ENCODE data around the gene ZNF830. TPM values are rescaled to one million over a fixed set of nuclear protein-coding genes. Genes with fewer than 3 reads are reported as not detected.

Gene ZNF830
- total RNA-seq, 1 experiment from 2014 or later, result 11.1 TPM

DNA sequence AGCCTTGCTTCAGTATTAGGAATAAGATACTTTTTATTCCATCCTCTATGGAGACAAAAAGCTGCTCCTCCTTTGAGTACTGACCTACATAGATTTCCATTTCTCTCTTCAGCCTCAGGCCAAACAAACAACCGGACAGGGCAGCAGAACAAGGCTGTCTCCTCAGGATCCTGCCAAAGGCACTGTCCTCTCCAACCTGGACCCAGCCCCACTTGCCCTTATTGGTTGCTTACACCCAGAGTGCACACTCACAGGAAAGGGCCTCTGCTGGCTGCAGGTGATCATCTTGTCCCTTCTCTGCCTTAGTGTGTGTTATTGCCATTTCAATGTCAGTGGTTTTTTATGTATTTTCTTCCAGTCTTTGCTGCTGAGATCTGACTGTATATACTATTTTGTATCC is 45.6 kb downstream of the ZNF830 start:
- Histone ChIP-seq H4K20me1 (ENCODE audit: insufficient read depth) (no peaks in the 10 kb centered on the region), H3K9ac (ENCODE audit: low read length) (no peak overlapping the region), H2AFZ (ENCODE audit: low read depth, low read length, poor library complexity, severe bottlenecking) (no peak overlapping the region), H3K4me1 (ENCODE audit: control insufficient read depth in 1 of 2, insufficient read depth in 2 of 2, low read length in 2 of 2) (no peaks in the 10 kb centered on the region), H3K27me3 (ENCODE audit: insufficient read depth, low read length) (no peaks in the 10 kb centered on the region), H3K79me2 (ENCODE audit: insufficient read depth, low read length) (no peaks in the 10 kb centered on the region), H3K4me3 (replicated peaks in 1 of 2; ENCODE audit: low read depth in 1 of 2, low read length in 2 of 2) (no peak overlapping the region), H3K4me2 (ENCODE audit: low read length) (no peak overlapping the region), H3K36me3 (ENCODE audit: control insufficient read depth in 1 of 2, insufficient read depth in 2 of 2, low read length in 2 of 2) (peaks cover 10 to 11% of the 10 kb centered on the region in 2 experiments; a peak in 3 of 4 replicates), H3K27ac (ENCODE audit: low read depth, low read length) (no peak overlapping the region), H3K9me3 (ENCODE audit: control insufficient read depth in 1 of 2, insufficient read depth in 1 of 2, low read depth in 1 of 2, low read length in 2 of 2) (no peaks in the 10 kb centered on the region), H3K9me2 (ENCODE audit: insufficient read depth) (no peaks in the 10 kb centered on the region)
- no peak for ATAC-seq
- no TSS peak for BruUV-seq (replicated peaks)
- RAD21 ChIA-PET (ENCODE audit: low non-redundant PET in 1 of 2, low total read pairs in 2 of 2, uncharacterized antibody in 2 of 2, unreplicated experiment in 2 of 2), result no interaction called here
- POLR2A ChIA-PET, result no interaction called here
- intact Hi-C loops (cut with micrococcal nuclease), result no loop called here
- TF ChIP-seq EGR1 (IDR thresholded peaks at IDR 0.05; ENCODE audit: low read depth), result no peak
- TF ChIP-seq SRF (IDR thresholded peaks at IDR 0.05; ENCODE audit: low read depth), result no peak
- no peak for TF ChIP-seq CBX3 (IDR thresholded peaks at IDR 0.05; ENCODE audit: low read depth)
- TF ChIP-seq YY1 (IDR thresholded peaks at IDR 0.05; ENCODE audit: extremely low read depth, insufficient replicate concordance, low read depth, low read length), result no peak
- no peak for TF ChIP-seq REST (IDR thresholded peaks at IDR 0.05; ENCODE audit: low read depth)
- no peak for TF ChIP-seq EZH2phosphoT487 (IDR thresholded peaks at IDR 0.05; ENCODE audit: borderline replicate concordance)
- no peak for TF ChIP-seq POLR2A (IDR thresholded peaks at IDR 0.05; ENCODE audit: borderline replicate concordance, extremely low read depth, insufficient read depth, insufficient read length)
- TF ChIP-seq ZFX (IDR thresholded peaks at IDR 0.05), result no peak
- no peak for TF ChIP-seq SP1 (IDR thresholded peaks at IDR 0.05; ENCODE audit: low read depth)
- no peak for TF ChIP-seq EZH2 (IDR thresholded peaks at IDR 0.05)
- TF ChIP-seq FOSL1 (IDR thresholded peaks at IDR 0.05; ENCODE audit: low read depth), result no peak
- TF ChIP-seq POLR2AphosphoS5 (IDR thresholded peaks at IDR 0.05; ENCODE audit: low read depth, low read length), result no peak
- TF ChIP-seq TCF7L2 (IDR thresholded peaks at IDR 0.05; ENCODE audit: borderline replicate concordance, extremely low read depth, insufficient read depth, insufficient read length), result no peak
- TF ChIP-seq, protein P1, sequence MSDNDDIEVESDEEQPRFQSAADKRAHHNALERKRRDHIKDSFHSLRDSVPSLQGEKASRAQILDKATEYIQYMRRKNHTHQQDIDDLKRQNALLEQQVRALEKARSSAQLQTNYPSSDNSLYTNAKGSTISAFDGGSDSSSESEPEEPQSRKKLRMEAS (IDR thresholded peaks at IDR 0.05), result no peak
- TF ChIP-seq, protein P2, sequence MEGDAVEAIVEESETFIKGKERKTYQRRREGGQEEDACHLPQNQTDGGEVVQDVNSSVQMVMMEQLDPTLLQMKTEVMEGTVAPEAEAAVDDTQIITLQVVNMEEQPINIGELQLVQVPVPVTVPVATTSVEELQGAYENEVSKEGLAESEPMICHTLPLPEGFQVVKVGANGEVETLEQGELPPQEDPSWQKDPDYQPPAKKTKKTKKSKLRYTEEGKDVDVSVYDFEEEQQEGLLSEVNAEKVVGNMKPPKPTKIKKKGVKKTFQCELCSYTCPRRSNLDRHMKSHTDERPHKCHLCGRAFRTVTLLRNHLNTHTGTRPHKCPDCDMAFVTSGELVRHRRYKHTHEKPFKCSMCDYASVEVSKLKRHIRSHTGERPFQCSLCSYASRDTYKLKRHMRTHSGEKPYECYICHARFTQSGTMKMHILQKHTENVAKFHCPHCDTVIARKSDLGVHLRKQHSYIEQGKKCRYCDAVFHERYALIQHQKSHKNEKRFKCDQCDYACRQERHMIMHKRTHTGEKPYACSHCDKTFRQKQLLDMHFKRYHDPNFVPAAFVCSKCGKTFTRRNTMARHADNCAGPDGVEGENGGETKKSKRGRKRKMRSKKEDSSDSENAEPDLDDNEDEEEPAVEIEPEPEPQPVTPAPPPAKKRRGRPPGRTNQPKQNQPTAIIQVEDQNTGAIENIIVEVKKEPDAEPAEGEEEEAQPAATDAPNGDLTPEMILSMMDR (IDR thresholded peaks at IDR 0.05 in 2 of 3, conservative IDR thresholded peaks at IDR 0.05 in 1 of 3; ENCODE audit: borderline replicate concordance in 1 of 3, insufficient read depth in 1 of 3, low read depth in 2 of 3, low read length in 2 of 3), result no peak
- no peak for TF ChIP-seq ZNF274 (IDR thresholded peaks at IDR 0.05; ENCODE audit: low read depth, low read length)
- TF ChIP-seq JUND (IDR thresholded peaks at IDR 0.05), result no peak
- no peak for TF ChIP-seq RAD21 (IDR thresholded peaks at IDR 0.05; ENCODE audit: low read depth)
- no peak for TF ChIP-seq SIN3A (IDR thresholded peaks at IDR 0.05; ENCODE audit: low read depth)
- no peak for TF ChIP-seq ELF1 (IDR thresholded peaks at IDR 0.05; ENCODE audit: borderline replicate concordance, low read depth)
- DNase-seq (ENCODE audit: low read depth, low spot score), result no peak
- CTCF ChIA-PET, result no interaction called here
